Omental fat pad (tissue), 4 donors: ENCODE results near the gene TRIM41. TPM values are rescaled to one million over a fixed set of nuclear protein-coding genes. Genes with fewer than 3 reads are reported as not detected.

Experiments
- ATAC-seq: fragments of 150-250 bp; one replicate; pipeline ENCODE4 v1.9.1; 2016; ENCODE audit warnings: mild to moderate bottlenecking, moderate library complexity; ENCODE audit not compliant: low FRiP score
- DNase-seq: peaks from one replicate; pipeline ENCODE4 v3.0.0-alpha.2; 2019; ENCODE audit warnings: low spot score
- total RNA-seq, 4 donors: library from RNA; depleted of rRNA; stranded (reverse); fragments of >200 nt; gene quantifications; one replicate each; pipeline ENCODE4 v1.1.0, GENCODE V29; 2016
- TF ChIP-seq, protein P1 (sequence below), 3 donors: fragments of 450-650 bp; IDR thresholded peaks; one replicate each; pipeline ENCODE4 v1.5.1; 2016 to 2017; ENCODE audit warnings: antibody characterized with exemption in 3 of 3, mild to moderate bottlenecking in 3 of 3, moderate library complexity in 2 of 3

TRIM41 gene
- total RNA-seq, 4 donors from 2014 or later = 9.8 to 16.4 (median 12.6) TPM

DNA sequence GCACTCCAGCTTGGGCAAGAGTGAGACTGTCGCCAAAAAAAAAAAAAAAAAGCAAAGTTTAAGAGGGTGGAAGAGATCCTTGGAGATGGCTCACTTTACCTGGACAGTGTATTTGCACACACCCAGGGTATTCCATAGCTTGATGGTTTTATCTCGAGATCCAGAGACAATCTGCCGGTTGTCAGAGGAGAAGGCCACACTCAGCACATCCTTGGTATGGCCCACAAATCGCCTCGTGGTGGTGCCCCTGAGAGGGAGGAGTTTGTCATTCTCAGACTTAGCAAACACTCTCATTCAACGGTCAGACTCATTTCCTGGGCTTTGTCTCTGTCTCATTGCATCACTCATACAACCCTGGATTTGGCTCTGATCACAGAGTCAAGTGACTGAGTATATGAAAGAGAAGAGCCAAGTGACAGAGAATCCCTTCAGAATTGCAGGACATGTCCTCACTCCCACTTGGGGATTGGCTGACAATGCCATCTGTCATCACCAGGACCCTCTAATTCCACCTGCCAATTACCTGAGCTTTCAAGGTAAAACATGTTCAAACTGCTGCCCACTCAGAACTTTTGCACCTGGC, 18.4 kb downstream of the TRIM41 start:
- TF ChIP-seq, protein P1, sequence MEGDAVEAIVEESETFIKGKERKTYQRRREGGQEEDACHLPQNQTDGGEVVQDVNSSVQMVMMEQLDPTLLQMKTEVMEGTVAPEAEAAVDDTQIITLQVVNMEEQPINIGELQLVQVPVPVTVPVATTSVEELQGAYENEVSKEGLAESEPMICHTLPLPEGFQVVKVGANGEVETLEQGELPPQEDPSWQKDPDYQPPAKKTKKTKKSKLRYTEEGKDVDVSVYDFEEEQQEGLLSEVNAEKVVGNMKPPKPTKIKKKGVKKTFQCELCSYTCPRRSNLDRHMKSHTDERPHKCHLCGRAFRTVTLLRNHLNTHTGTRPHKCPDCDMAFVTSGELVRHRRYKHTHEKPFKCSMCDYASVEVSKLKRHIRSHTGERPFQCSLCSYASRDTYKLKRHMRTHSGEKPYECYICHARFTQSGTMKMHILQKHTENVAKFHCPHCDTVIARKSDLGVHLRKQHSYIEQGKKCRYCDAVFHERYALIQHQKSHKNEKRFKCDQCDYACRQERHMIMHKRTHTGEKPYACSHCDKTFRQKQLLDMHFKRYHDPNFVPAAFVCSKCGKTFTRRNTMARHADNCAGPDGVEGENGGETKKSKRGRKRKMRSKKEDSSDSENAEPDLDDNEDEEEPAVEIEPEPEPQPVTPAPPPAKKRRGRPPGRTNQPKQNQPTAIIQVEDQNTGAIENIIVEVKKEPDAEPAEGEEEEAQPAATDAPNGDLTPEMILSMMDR (IDR thresholded peaks at IDR 0.05) = no peak
- ATAC-seq (no peak), DNase-seq (no peak)

DNA sequence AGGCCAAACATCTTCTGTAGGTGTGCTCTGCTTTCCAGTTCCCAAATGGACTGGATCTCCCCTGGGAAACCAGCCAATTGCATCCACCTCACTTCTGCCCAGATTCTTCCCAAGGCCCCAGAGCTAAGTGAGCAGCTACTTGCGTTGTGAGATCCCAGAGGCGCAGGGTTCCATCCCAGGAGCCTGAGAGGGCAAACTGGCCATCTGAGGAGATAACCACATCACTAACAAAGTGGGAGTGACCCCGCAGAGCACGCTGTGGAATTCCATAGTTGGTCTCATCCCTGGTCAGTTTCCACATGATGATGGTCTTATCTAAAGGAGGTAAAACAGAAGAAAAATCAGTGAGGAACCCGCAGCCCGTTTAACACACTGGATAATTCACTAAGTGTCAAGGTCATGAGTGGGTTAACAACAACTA, 19.0 kb downstream of the TRIM41 start:
- TF ChIP-seq, protein P1 (IDR thresholded peaks at IDR 0.05) = no peak
- no peak for ATAC-seq
- no peak for DNase-seq

DNA sequence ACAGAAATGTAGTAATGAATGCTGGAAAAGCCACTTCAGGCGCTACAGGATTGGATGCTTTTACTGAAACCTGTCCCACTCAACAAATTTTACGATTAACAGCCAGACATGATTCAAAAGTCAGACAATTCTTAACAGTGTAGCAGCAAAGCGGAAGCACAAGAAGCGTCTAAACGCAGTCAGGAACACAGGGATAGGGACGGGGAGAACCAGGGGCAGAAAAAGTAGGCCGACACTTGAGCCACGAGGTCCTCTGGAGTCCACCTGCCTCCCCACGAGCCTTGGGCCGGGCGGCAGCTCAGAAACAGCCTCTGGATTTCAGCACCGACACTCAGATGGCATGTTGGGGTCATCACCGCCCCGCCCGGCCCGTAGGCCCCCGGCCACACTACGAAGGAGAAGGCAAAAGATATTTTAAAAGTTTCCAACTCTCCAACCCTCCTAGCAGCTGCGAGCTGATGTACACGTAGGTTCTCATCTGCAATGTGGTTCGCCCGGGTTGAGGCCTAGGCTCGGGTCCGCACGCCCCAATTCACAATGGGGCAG, 20.0 kb downstream of the TRIM41 start:
- ATAC-seq = no peak
- TF ChIP-seq, protein P1 (IDR thresholded peaks at IDR 0.05) = no peak
- no peak for DNase-seq

GRCh38 chr5:181243564-181244343, 20.7 kb downstream of the TRIM41 start, which contains the start of gene RACK1:
RACK1 (minus strand) TSS chr5:181243906; CDS start chr5:181243800, 106 bp downstream.
- TF ChIP-seq, protein P1 (IDR thresholded peaks at IDR 0.05) = no peak

GRCh38 chr5:181245427-181246275, 22.6 kb downstream of the TRIM41 start:
- TF ChIP-seq, protein P1 (IDR thresholded peaks at IDR 0.05) = no peak
- DNase-seq (no peak), ATAC-seq (no peak)

More at GRCh38 chr5:181243564-181244343, 20.7 kb downstream of the TRIM41 start, which contains the start of gene RACK1:
- DNase-seq = peak; percentile 78
- ATAC-seq = peak; percentile 80

DNA sequence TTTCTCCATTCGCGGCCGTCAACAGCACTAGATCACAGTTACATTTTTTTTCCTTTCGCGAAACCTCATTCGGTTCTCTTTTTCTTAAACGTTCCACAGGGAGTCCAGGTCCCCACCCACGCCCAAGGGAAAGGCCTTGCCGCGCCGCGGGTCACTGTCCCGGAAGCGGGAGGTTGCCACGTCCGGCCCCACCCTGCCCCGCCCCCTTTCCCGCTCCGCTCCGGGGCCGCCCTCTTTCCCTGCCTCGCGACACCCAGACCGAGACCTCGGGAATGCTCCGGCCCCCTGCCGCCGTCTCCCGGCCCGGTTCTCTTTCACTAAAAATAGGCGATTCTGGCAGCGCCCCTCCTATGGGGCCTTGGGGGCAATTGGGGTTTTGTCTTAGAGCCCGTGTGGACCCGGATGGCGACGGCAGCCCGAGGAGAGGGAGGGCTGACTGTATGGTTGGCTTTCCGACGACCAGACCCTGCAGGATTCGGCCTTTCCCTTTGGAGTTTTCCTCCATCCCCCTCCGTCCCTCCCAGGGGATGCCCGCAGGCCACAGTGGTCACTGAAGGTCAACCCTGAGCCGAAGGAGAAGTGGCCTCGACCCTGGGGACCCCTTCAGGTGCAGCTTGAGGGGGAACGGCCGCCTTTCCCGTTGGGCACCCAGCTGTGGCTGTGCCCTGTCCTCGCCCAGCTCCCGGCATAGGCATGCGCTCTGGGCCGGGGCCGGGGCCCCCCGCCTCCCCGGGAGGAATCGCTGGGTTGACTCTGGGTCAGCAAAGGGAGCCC, 23.4 kb downstream of the TRIM41 start:
- TF ChIP-seq, protein P1 (IDR thresholded peaks at IDR 0.05) = no peak
- ATAC-seq = peak; percentile 82
- peak; percentile 67 for DNase-seq
